HepG2 (cell line): ENCODE measurements around the gene RRAD. TPM values are rescaled to one million over a fixed set of nuclear protein-coding genes. Genes with fewer than 3 reads are reported as not detected.
A peak's percentile ranks its signal among the peaks of the same experiment; 100 is the strongest.

Source experiments
- ATAC-seq: fragments of 200-7000 bp; cut with Tn5 transposase; 3 replicates; pipeline ENCODE4 v1.9.1; 2020; ENCODE audit warnings: mild to moderate bottlenecking, moderate library complexity
- BruUV-seq: library from RNA; stranded (reverse); fragments of 400-500 nt; replicated peaks from 2 replicates; lab custom pipeline; 2021; lab: Mats Ljungman, UMichigan
- CTCF ChIA-PET: fragments of 300-600 bp; formaldehyde crosslinking; extraction: SDS; loops from one replicate; lab custom pipeline; 2021; ENCODE audit warnings: low total read pairs, inconsistent platforms, low intra/inter-chr PET ratio; lab: Yijun Ruan, JAX
- POLR2A ChIA-PET: fragments of 350-600 bp; sonication (Branson Sonifier 250); formaldehyde crosslinking; loops from one replicate; lab custom pipeline; 2020; ENCODE audit warnings: antibody characterized with exemption, inconsistent platforms; lab: Yijun Ruan, JAX
- DNase-seq: peaks from one replicate; pipeline ENCODE4 v3.0.0-alpha.2; 2015; ENCODE audit warnings: low spot score
- FAIRE-seq: peaks from 3 replicates; lab custom pipeline; 2011; peaks lifted over from hg19 to GRCh38; lab: Jason Lieb, UNC
- H2AFZ ChIP-seq: one replicate; pipeline ENCODE4 v1.6.1; 2011; ENCODE audit warnings: low read length, inconsistent platforms
- H3K27ac ChIP-seq: fragments of 300-600 bp; 3 replicates; pipeline ENCODE4 v1.8.0; 2011; ENCODE audit warnings: mixed run types, mild to moderate bottlenecking, mixed read lengths, low read length, inconsistent platforms; ENCODE audit not compliant: insufficient read depth; ENCODE audit errors: extremely low read length
- H3K27me3 ChIP-seq, 2 experiments: fragments of 200-600 bp in 1 of 2; 2 replicates in 1 of 2; 3 replicates in 1 of 2; pipeline versions ENCODE4 v1.6.0 to v1.8.0; 2011; ENCODE audit warnings: low read length in 2 of 2, mild to moderate bottlenecking in 2 of 2, moderate library complexity in 2 of 2, inconsistent platforms in 1 of 2; ENCODE audit not compliant: insufficient read depth in 2 of 2, control insufficient read depth in 1 of 2
- H3K36me3 ChIP-seq, 2 experiments: fragments of 200-600 bp in 1 of 2; replicated peaks in 1 of 2; 2 replicates in 1 of 2; 3 replicates in 1 of 2; pipeline versions ENCODE4 v1.5.1 to v1.8.0; 2011; ENCODE audit warnings: low read length in 2 of 2, inconsistent platforms in 1 of 2; ENCODE audit not compliant: insufficient read depth in 2 of 2, control insufficient read depth in 1 of 2
- H3K4me1 ChIP-seq: 2 replicates; pipeline ENCODE4 v1.5.1; 2012; ENCODE audit warnings: low read length, inconsistent platforms; ENCODE audit not compliant: insufficient read depth
- H3K4me2 ChIP-seq: 2 replicates; pipeline ENCODE4 v1.6.0; 2011; ENCODE audit warnings: low read depth, low read length, inconsistent platforms
- H3K4me3 ChIP-seq, 3 experiments: fragments of 200-600 bp in 1 of 3; sonication (generic), shearing (Covaris generic) in 1 of 3; replicated peaks in 1 of 3; 2 replicates each; pipeline ENCODE4 v1.5.1; 2011 to 2016; ENCODE audit warnings: low read length in 3 of 3, inconsistent platforms in 2 of 3, low read depth in 2 of 3, mild to moderate bottlenecking in 2 of 3, control low read depth in 1 of 3, mixed read lengths in 1 of 3; ENCODE audit not compliant: insufficient read depth in 1 of 3
- H3K79me2 ChIP-seq: one replicate; pipeline ENCODE4 v1.6.1; 2011; ENCODE audit warnings: low read length, inconsistent platforms; ENCODE audit not compliant: insufficient read depth
- H3K9ac ChIP-seq: 2 replicates; pipeline ENCODE4 v1.6.0; 2011; ENCODE audit warnings: mild to moderate bottlenecking, low read depth, low read length, inconsistent platforms; ENCODE audit not compliant: insufficient read depth
- H3K9me3 ChIP-seq: 2 replicates; pipeline ENCODE4 v1.5.1; 2012; ENCODE audit warnings: mild to moderate bottlenecking, low read length
- H4K20me1 ChIP-seq: 2 replicates; pipeline ENCODE4 v1.6.0; 2011; ENCODE audit warnings: inconsistent platforms, mild to moderate bottlenecking, low read length, moderate library complexity; ENCODE audit not compliant: insufficient read depth
- AFF4 ChIP-seq: sonication (generic); formaldehyde crosslinking; IDR thresholded peaks from 2 replicates; pipeline ENCODE4 v1.4.0; 2020; ENCODE audit warnings: missing genetic modification reagents
- BATF2 ChIP-seq: sonication (generic); formaldehyde crosslinking; IDR thresholded peaks from 2 replicates; pipeline ENCODE4 v1.8.0; 2022; ENCODE audit warnings: mild to moderate bottlenecking, missing genetic modification reagents, moderate library complexity
- BHLHE40 ChIP-seq: IDR thresholded peaks from 2 replicates; pipeline ENCODE4 v1.6.1; 2011; ENCODE audit warnings: low read length, improper control_type of control experiment
- CSRNP1 ChIP-seq: sonication (generic); formaldehyde crosslinking; IDR thresholded peaks from 2 replicates; pipeline ENCODE4 v1.8.1; 2023; ENCODE audit warnings: mild to moderate bottlenecking, missing genetic modification reagents
- ELF3 ChIP-seq: IDR thresholded peaks from 2 replicates; pipeline ENCODE4 v1.6.1; 2016; ENCODE audit warnings: missing genetic modification reagents, missing compliant biosample characterization
- EZH2 ChIP-seq: conservative IDR thresholded peaks from 2 replicates; pipeline ENCODE4 v1.6.1; 2012; ENCODE audit warnings: mild to moderate bottlenecking, low read depth, low read length, moderate library complexity
- HNRNPH1 ChIP-seq: fragments of 200-400 bp; formaldehyde crosslinking; optimal IDR thresholded peaks from 2 replicates; pipeline ENCODE3; 2017; ENCODE audit warnings: mild to moderate bottlenecking, low read depth, low read length
- WGBS: methylation state at CpG from one replicate; pipeline ENCODE4 v1.1.6; 2017; ENCODE audit warnings: low lambda C conversion rate; 5-methylcytosine and 5-hydroxymethylcytosine counted together
- in situ Hi-C: cut with HindIII; loops from 2 replicates; pipeline ENCODE4 v1.10.0; 2017; ENCODE audit warnings: low pct_unique_long_range_greater_than_20kb; ENCODE audit not compliant: extremely low pct_ligation_motif_present
- intact Hi-C: fragments of 100-400 bp; cut with micrococcal nuclease; formaldehyde crosslinking; loops from one replicate; pipeline ENCODE4 v1.10.0; 2022; ENCODE audit not compliant: unreplicated experiment
- polyA plus RNA-seq, 8 experiments: library from polyadenylated mRNA; depleted of rRNA in 3 of 8; stranded (reverse) in 7 of 8; unstranded in 1 of 8; fragments of >200 nt; fragmentation: Illumina TruSeq in 4 of 8; extraction: Trizol in 4 of 8; gene quantifications; 2 replicates each; pipeline versions ENCODE4 v1.2.1 to v1.2.3, GENCODE V29; 2011 to 2016; ENCODE audit warnings: low read depth in 4 of 8, missing spikeins in 1 of 8, mixed read lengths in 1 of 8; ENCODE audit not compliant: insufficient read depth in 1 of 8
- total RNA-seq, 5 experiments: library from RNA; depleted of rRNA; stranded (reverse); fragments of >200 nt; fragmentation: Illumina TruSeq; extraction: Trizol; gene quantifications; 2 replicates each; pipeline ENCODE4 v1.2.3, GENCODE V29; 2016; ENCODE audit warnings: low read depth in 1 of 5
- TF ChIP-seq, protein P1 (sequence below): sonication (generic); formaldehyde crosslinking; IDR thresholded peaks from 2 replicates; pipeline ENCODE4 v1.4.0; 2020; ENCODE audit warnings: missing genetic modification reagents

The RRAD gene
- total and polyA plus RNA-seq, 2 of the 13 experiments (the other 11 are each of a cell fraction or from before 2014, with no cell fraction given) = 0.80 to 1.1 TPM

DNA sequence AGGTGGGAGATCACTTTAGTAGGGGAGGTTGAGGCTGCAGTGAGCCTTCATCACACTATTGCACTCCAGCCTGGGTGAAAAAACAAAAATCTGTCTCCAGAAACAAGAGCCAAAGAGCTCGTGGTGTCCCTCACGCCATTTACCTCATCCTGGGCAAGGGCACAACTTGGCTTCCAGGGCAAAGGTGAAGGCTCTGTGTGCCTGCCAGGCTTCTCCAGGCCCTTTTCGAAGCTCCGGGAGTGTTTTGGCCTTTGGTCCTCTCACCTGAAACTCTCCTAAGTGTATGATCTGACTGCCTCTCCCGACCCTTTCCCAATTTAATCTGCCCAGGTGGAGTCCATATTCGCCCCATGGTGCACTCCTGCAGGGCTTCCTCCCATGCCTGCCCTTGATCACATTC is 24.1 kb upstream of the RRAD start (continued):
- TF ChIP-seq, protein P1, sequence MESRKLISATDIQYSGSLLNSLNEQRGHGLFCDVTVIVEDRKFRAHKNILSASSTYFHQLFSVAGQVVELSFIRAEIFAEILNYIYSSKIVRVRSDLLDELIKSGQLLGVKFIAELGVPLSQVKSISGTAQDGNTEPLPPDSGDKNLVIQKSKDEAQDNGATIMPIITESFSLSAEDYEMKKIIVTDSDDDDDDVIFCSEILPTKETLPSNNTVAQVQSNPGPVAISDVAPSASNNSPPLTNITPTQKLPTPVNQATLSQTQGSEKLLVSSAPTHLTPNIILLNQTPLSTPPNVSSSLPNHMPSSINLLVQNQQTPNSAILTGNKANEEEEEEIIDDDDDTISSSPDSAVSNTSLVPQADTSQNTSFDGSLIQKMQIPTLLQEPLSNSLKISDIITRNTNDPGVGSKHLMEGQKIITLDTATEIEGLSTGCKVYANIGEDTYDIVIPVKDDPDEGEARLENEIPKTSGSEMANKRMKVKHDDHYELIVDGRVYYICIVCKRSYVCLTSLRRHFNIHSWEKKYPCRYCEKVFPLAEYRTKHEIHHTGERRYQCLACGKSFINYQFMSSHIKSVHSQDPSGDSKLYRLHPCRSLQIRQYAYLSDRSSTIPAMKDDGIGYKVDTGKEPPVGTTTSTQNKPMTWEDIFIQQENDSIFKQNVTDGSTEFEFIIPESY (CRISPR knock-in tag) = no peak
- TF ChIP-seq BHLHE40 = no peak
- no peak for TF ChIP-seq HNRNPH1
- TF ChIP-seq, all 625 proteins: peak for 2

GRCh38 chr16:66948837-66949225 is 23.5 kb upstream of the RRAD start:
- H3K9ac ChIP-seq = no peak overlapping the region
- FAIRE-seq = no peak
- CTCF ChIA-PET = no interaction called here
- no peaks in the 10 kb centered on the region for H4K20me1 ChIP-seq
- intact Hi-C loops (no loop called here), in situ Hi-C loops (no loop called here)
- no peak for DNase-seq
- H2AFZ ChIP-seq = no peak overlapping the region
- H3K4me2 ChIP-seq = peak overlapping the region; percentile 75
- H3K36me3 ChIP-seq = 0 out of 5 replicates have a peak, but pooled peaks cover 0 to 1% of the 10 kb centered on the region in 2 experiments
- 0 out of 2 replicates have a peak, but pooled peaks have one; percentile 35 for TF ChIP-seq BATF2 (CRISPR knock-in tag)
- peak; percentile 90 for TF ChIP-seq EZH2
- TF ChIP-seq CSRNP1 (CRISPR knock-in tag) = 0 out of 2 replicates have a peak, but pooled peaks have one; percentile 3
- TF ChIP-seq ELF3 = no peak
- TF ChIP-seq AFF4 (CRISPR knock-in tag) = no peak
- TF ChIP-seq, all 625 proteins: peak for 3
- Histone ChIP-seq H3K79me2 (no peaks in the 10 kb centered on the region), H3K4me1 (peaks cover 47% of the 10 kb centered on the region), H3K27me3 (peaks cover 4 to 24% of the 10 kb centered on the region in 2 experiments; a peak in 4 of 5 replicates), H3K27ac (no peak overlapping the region), H3K4me3 (peak overlapping the region in 2 of 3 experiments; percentile 37 to 64; a peak in 4 of 6 replicates), H3K9me3 (0 out of 2 replicates have a peak, but pooled peaks cover 5% of the 10 kb centered on the region)
- 42% methylated on average over 16 of the region's 21 CpGs for WGBS
- POLR2A ChIA-PET = no interaction called here
- no TSS peak for BruUV-seq
- ATAC-seq = peak; percentile 39
